ENCODE measurements around the gene CDH16.
"Not testable (repeated sequence)": the region's sequence is repeated elsewhere in the genome, so short reads cannot be mapped to it uniquely, and the experiment has no call there.

The CDH16 gene, protein sequence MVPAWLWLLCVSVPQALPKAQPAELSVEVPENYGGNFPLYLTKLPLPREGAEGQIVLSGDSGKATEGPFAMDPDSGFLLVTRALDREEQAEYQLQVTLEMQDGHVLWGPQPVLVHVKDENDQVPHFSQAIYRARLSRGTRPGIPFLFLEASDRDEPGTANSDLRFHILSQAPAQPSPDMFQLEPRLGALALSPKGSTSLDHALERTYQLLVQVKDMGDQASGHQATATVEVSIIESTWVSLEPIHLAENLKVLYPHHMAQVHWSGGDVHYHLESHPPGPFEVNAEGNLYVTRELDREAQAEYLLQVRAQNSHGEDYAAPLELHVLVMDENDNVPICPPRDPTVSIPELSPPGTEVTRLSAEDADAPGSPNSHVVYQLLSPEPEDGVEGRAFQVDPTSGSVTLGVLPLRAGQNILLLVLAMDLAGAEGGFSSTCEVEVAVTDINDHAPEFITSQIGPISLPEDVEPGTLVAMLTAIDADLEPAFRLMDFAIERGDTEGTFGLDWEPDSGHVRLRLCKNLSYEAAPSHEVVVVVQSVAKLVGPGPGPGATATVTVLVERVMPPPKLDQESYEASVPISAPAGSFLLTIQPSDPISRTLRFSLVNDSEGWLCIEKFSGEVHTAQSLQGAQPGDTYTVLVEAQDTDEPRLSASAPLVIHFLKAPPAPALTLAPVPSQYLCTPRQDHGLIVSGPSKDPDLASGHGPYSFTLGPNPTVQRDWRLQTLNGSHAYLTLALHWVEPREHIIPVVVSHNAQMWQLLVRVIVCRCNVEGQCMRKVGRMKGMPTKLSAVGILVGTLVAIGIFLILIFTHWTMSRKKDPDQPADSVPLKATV

DNA sequence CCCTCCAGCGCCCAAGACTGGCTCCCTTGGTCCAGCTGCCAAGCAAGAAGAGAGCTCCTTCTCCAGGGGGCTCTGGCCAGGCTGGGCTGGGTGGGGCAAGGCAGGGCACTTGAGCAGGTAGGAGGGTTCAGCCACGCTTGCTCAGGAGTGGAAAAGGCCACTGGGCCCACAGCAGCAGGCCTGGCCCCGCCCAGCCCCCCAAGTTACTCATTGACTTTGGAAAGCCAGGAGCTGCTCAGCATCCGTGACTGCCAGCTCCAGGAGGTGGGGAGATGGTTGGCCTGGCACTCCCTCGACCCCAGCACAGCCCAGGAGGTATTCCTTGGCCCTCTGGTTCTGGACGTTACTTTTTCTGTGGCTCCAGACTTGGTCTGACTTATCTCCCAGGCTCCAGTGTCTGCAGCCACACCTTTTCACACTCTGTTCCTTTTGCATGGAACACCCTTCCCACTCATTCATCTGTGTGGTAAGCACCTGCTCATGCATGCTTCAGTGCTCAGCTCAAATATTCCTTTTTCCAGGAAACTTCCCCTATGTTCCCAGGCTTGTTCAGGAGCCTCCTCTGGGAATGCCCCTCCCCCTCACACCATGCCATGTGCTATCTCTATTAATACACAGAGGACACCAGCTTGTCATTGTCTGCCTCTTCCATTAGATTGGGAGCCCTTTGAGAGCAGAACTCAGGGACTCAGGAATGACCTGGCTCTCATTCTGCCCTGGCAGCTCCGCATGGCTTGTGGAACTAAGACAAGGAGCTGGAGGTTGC lies at the start of gene CDH16:
CDH16 (minus strand) TSS at position 83 of the 766 bp plus-strand sequence. CDS start 820 bp downstream, outside the sequence.
- Histone ChIP-seq H3K27ac (ENCODE audit: low read depth in 2 of 2, low read length in 2 of 2) (no peak within 1 kb of the TSS), H3K9me3 (ENCODE audit: control insufficient read depth in 2 of 2, low read length in 2 of 2) (no peaks in the 10 kb centered on the region), H3K4me1 (ENCODE audit: control insufficient read depth in 2 of 2, insufficient read depth in 2 of 2, low read length in 2 of 2) (peaks cover 9 to 10% of the 10 kb centered on the region in 2 donors), H3K27me3 (ENCODE audit: control insufficient read depth in 2 of 2, insufficient read depth in 2 of 2, low read length in 2 of 2) (peaks cover 0 to 8% of the 10 kb centered on the region in 2 donors), H3K36me3 (ENCODE audit: control insufficient read depth in 2 of 2, insufficient read depth in 2 of 2, low read length in 2 of 2) (no peaks in the 10 kb centered on the region), H3K9ac (ENCODE audit: low read depth in 1 of 2, low read length in 2 of 2) (no peak within 1 kb of the TSS), H3K4me3 (ENCODE audit: low read length in 2 of 2) (no peak within 1 kb of the TSS)

DNA sequence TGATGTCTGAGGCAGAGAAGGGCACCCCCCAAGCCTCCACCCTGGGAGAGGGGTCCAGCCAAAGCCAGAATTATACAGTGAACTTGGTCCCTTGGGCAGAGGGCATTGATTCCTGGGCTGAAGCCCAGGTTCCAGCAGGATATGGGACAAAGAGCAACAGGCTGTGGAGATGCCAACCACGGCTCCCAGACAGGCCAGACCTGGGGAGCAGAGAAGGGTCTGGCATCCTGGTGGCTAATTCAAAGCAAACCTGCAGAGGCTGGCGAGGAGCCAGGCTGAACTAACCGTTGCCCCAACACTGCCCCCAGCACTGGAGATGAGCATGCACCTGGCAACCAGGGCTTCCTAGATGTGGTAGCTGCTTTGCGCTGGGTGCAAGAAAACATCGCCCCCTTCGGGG lies 45.4 kb upstream of the CDH16 start:
- Histone ChIP-seq H3K36me3 (ENCODE audit: control insufficient read depth in 2 of 2, insufficient read depth in 2 of 2, low read length in 2 of 2) (peaks cover 30 to 36% of the 10 kb centered on the region in 2 donors), H3K4me3 (ENCODE audit: low read length in 2 of 2) (no peak overlapping the region), H3K27ac (ENCODE audit: low read depth in 2 of 2, low read length in 2 of 2) (no peak overlapping the region), H3K9me3 (ENCODE audit: control insufficient read depth in 2 of 2, low read length in 2 of 2) (no peaks in the 10 kb centered on the region), H3K27me3 (ENCODE audit: control insufficient read depth in 2 of 2, insufficient read depth in 2 of 2, low read length in 2 of 2) (no peaks in the 10 kb centered on the region), H3K9ac (ENCODE audit: low read depth in 1 of 2, low read length in 2 of 2) (no peak overlapping the region), H3K4me1 (ENCODE audit: control insufficient read depth in 2 of 2, insufficient read depth in 2 of 2, low read length in 2 of 2) (peaks cover 19 to 30% of the 10 kb centered on the region in 2 donors)

DNA sequence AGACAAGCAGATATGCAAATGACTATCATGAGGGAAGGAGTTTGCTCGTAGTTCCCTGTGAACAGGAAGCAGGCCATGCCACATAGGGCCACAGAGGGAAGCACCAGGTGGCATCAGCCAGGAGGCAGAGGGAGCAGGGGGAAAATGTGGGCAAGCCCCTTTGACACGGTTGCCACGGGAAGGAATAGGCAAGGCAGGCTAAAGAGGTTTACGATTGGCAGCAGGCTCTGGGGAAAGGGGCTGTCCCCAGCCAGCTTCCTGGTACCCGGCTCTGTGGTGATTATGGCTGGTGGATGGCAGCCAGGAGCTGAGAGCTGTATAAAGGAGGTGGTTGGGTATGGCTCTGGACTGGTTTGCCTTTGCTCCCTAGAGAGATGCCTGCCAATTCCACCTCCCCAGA lies 43.2 kb upstream of the CDH16 start:
- peak overlapping the region; percentile 85 to 89 for H3K4me3 ChIP-seq (ENCODE audit: low read length in 2 of 2)
- H3K27me3 ChIP-seq (ENCODE audit: control insufficient read depth in 2 of 2, insufficient read depth in 2 of 2, low read length in 2 of 2), result no peaks in the 10 kb centered on the region
- peak overlapping the region; percentile 79 to 90 for H3K27ac ChIP-seq (ENCODE audit: low read depth in 2 of 2, low read length in 2 of 2)
- H3K9me3 ChIP-seq (ENCODE audit: control insufficient read depth in 2 of 2, low read length in 2 of 2), result no peaks in the 10 kb centered on the region
- peaks cover 19 to 34% of the 10 kb centered on the region in 2 donors for H3K4me1 ChIP-seq (ENCODE audit: control insufficient read depth in 2 of 2, insufficient read depth in 2 of 2, low read length in 2 of 2)
- H3K36me3 ChIP-seq (ENCODE audit: control insufficient read depth in 2 of 2, insufficient read depth in 2 of 2, low read length in 2 of 2), result peaks cover 22 to 32% of the 10 kb centered on the region in 2 donors
- peak overlapping the region; percentile 9 to 85 for H3K9ac ChIP-seq (ENCODE audit: low read depth in 1 of 2, low read length in 2 of 2)

DNA sequence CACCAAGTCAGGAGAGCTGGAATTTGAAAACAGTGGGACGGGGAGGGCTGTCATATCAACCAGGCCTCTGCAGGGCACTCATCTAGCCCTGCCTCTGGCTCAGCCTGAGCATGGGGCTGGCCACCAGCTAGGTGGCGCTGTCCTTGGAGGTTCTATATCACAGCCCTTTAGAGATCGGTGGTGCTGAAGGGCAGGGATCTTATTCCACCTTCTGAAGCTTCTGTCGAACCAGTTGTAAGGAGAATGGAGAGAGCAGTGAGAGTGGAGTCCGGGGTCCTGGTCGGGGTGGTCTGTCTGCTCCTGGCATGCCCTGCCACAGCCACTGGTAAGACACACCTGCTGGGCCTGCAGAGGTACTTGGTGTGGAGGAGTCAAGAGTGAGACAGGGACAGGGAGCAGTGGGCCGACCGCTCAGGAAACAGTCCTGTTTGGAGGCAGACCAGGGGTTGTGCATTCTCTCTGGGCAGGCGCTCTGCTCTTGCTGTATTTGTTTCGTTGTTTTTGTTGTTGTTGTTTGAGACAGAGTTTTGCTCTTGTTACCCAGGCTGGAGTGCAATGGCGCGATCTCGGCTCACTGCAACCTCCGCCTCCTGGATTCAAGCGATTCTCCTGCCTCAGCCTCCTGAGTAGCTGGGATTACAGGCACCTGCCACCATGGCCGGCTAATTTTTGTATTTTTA lies 42.5 kb upstream of the CDH16 start, which contains the start of gene CES3:
CES3 (plus strand) TSS at position 202 of the 680 bp plus-strand sequence; CDS start at position 244, 42 bp downstream.
- H3K9me3 ChIP-seq (ENCODE audit: control insufficient read depth in 2 of 2, low read length in 2 of 2), result no peaks in the 10 kb centered on the region
- peak within 1 kb of the TSS; percentile 72 to 85 for H3K9ac ChIP-seq (ENCODE audit: low read depth in 1 of 2, low read length in 2 of 2)
- H3K4me1 ChIP-seq (ENCODE audit: control insufficient read depth in 2 of 2, insufficient read depth in 2 of 2, low read length in 2 of 2), result peaks cover 22 to 38% of the 10 kb centered on the region in 2 donors
- peak within 1 kb of the TSS; percentile 79 to 90 for H3K27ac ChIP-seq (ENCODE audit: low read depth in 2 of 2, low read length in 2 of 2)
- H3K36me3 ChIP-seq (ENCODE audit: control insufficient read depth in 2 of 2, insufficient read depth in 2 of 2, low read length in 2 of 2), result peaks cover 17 to 26% of the 10 kb centered on the region in 2 donors
- peak within 1 kb of the TSS; percentile 85 to 89 for H3K4me3 ChIP-seq (ENCODE audit: low read length in 2 of 2)
- no peaks in the 10 kb centered on the region for H3K27me3 ChIP-seq (ENCODE audit: control insufficient read depth in 2 of 2, insufficient read depth in 2 of 2, low read length in 2 of 2)

DNA sequence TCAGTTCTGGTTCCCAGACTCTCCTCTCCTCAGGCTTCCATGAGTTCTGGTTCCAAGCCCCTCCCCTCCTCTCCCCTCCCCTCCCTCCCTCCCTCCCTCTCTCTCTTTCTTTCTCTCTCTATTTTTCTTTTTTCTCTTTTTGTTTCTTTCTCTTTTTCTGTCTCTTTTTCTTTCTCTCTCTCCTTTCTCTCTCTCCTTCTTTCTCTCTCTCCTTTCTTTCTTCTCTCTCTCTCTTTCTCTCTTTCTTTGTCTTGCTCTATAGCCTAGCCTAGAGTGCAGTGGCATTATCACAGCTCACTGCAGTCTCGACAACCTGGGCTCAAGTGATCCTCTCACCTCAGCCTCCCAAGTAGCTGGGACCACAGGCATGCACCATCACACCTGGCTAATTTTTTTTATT lies 41.6 kb upstream of the CDH16 start:
- H3K27ac ChIP-seq (ENCODE audit: low read depth in 2 of 2, low read length in 2 of 2), result peak overlapping the region; percentile 63 to 90
- H3K27me3 ChIP-seq (ENCODE audit: control insufficient read depth in 2 of 2, insufficient read depth in 2 of 2, low read length in 2 of 2), result no peaks in the 10 kb centered on the region
- peaks cover 14 to 22% of the 10 kb centered on the region in 2 donors for H3K36me3 ChIP-seq (ENCODE audit: control insufficient read depth in 2 of 2, insufficient read depth in 2 of 2, low read length in 2 of 2)
- H3K9ac ChIP-seq (ENCODE audit: low read depth in 1 of 2, low read length in 2 of 2), result no peak overlapping the region
- H3K4me3 ChIP-seq (ENCODE audit: low read length in 2 of 2), result no peak overlapping the region
- no peaks in the 10 kb centered on the region for H3K9me3 ChIP-seq (ENCODE audit: control insufficient read depth in 2 of 2, low read length in 2 of 2)
- peaks cover 26 to 44% of the 10 kb centered on the region in 2 donors for H3K4me1 ChIP-seq (ENCODE audit: control insufficient read depth in 2 of 2, insufficient read depth in 2 of 2, low read length in 2 of 2)

DNA sequence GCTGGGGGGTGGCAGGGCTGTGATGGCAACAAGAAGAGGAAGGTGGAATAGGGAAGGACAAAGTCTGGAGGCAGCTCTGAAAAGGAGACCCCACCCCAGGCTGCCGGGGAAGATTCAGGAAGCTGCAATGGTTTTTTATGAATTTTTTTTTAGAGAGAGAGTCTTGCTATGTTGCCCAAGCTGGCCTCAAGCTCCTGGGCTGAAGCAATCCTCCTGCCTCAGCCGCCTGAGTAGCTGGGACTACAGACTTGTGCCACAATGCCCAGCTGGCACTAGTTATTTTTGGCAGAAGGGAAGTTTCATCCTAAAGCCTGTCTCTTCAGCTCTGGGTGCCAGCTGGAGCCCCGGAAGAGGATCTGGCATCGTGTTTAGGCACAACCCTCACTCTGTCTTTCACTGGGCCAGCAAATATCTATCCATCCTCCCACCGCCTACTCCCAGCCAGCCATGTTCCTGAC lies 41.0 kb upstream of the CDH16 start:
- Histone ChIP-seq H3K27ac (ENCODE audit: low read depth in 2 of 2, low read length in 2 of 2) (peak overlapping the region; percentile 63 to 68), H3K4me1 (ENCODE audit: control insufficient read depth in 2 of 2, insufficient read depth in 2 of 2, low read length in 2 of 2) (peaks cover 26 to 49% of the 10 kb centered on the region in 2 donors), H3K27me3 (ENCODE audit: control insufficient read depth in 2 of 2, insufficient read depth in 2 of 2, low read length in 2 of 2) (no peaks in the 10 kb centered on the region), H3K9ac (ENCODE audit: low read depth in 1 of 2, low read length in 2 of 2) (no peak overlapping the region), H3K9me3 (ENCODE audit: control insufficient read depth in 2 of 2, low read length in 2 of 2) (no peaks in the 10 kb centered on the region), H3K36me3 (ENCODE audit: control insufficient read depth in 2 of 2, insufficient read depth in 2 of 2, low read length in 2 of 2) (peaks cover 9 to 17% of the 10 kb centered on the region in 2 donors), H3K4me3 (ENCODE audit: low read length in 2 of 2) (no peak overlapping the region)

DNA sequence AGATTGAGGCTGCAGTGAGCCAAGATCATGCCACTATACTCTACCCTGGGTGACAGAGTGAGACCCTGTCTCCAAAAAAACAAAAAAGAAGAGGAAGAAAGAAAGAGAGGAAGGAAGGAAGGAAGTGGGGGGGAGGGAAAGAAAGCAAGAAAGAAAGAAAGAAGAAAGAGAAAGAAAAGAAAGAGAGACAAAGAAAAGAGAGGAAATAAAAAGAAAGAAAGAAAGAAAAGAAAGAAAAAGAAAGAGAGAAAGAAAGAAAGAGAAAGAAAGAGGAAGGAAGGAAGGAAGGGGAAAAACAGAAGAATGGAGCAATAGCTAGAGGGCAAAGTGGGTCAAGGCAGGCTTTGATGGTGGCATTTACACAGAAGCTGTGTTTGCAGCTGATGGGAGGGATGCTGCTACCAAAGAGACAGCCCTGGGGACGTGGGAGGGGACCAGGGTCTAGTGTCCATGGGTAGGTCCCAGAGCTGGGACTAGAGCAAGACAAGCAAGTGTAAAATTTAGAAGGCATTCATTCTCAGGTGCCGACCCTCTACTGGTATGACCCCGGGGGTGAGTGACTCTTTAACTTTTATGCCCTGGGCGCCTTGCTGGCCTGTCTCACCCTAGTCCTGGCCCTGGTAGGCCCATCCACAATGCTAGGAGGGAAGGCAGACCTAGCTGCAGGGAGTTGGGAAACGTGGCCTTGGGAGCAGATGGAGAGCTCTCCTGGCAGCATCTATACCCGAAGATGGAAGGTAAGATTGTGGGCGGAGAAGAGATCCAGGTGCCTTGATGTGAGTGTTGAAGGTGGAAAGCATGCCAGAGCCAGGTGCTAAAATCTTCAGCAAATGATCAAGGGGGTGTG lies 40.4 kb upstream of the CDH16 start:
- Histone ChIP-seq H3K4me1 (ENCODE audit: control insufficient read depth in 2 of 2, insufficient read depth in 2 of 2, low read length in 2 of 2) (peaks cover 28 to 51% of the 10 kb centered on the region in 2 donors), H3K9ac (ENCODE audit: low read depth in 1 of 2, low read length in 2 of 2) (no peak overlapping the region), H3K27ac (ENCODE audit: low read depth in 2 of 2, low read length in 2 of 2) (peak overlapping the region; percentile 63 to 68), H3K36me3 (ENCODE audit: control insufficient read depth in 2 of 2, insufficient read depth in 2 of 2, low read length in 2 of 2) (peaks cover 2 to 11% of the 10 kb centered on the region in 2 donors), H3K27me3 (ENCODE audit: control insufficient read depth in 2 of 2, insufficient read depth in 2 of 2, low read length in 2 of 2) (no peaks in the 10 kb centered on the region), H3K9me3 (ENCODE audit: control insufficient read depth in 2 of 2, low read length in 2 of 2) (no peaks in the 10 kb centered on the region), H3K4me3 (ENCODE audit: low read length in 2 of 2) (no peak overlapping the region)

DNA sequence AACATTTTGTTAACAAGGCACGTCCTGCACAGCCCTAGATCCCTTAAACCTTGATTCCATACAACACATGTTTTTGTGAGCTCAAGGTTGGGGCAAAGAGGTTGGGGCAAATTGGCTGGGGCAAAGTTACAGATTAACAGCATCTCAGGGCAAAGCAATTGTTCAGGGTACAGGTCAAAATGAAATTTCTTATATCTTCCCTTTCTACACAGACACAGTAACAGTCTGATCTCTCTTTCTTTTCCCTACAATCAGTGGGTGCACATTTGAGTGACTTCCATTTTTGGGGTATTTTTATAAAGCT lies 37.4 kb upstream of the CDH16 start:
- H3K9me3 ChIP-seq (ENCODE audit: control insufficient read depth in 2 of 2, low read length in 2 of 2); H3K9ac ChIP-seq (ENCODE audit: low read depth in 1 of 2, low read length in 2 of 2); H3K4me3 ChIP-seq (ENCODE audit: low read length in 2 of 2); H3K36me3 ChIP-seq (ENCODE audit: control insufficient read depth in 2 of 2, insufficient read depth in 2 of 2, low read length in 2 of 2); H3K27me3 ChIP-seq (ENCODE audit: control insufficient read depth in 2 of 2, insufficient read depth in 2 of 2, low read length in 2 of 2): not testable (repeated sequence)
- peaks cover 26 to 48% of the 10 kb centered on the region in 2 donors for H3K4me1 ChIP-seq (ENCODE audit: control insufficient read depth in 2 of 2, insufficient read depth in 2 of 2, low read length in 2 of 2)
- peak overlapping the region; percentile 58 to 80 for H3K27ac ChIP-seq (ENCODE audit: low read depth in 2 of 2, low read length in 2 of 2)
